Medulla oblongata (tissue), 1 donor: Measurements from ENCODE around the gene MSANTD2.

Experiments
- DNase-seq: peaks from one replicate; pipeline ENCODE4 v3.0.0-alpha.2; 2015; ENCODE audit errors: extremely low spot score

Gene MSANTD2

GRCh38 chr11:124732230-124732629, 68.0 kb downstream of the MSANTD2 start:
- DNase-seq, result no peak

- no peak for DNase-seq
Observed at GRCh38 chr11:124729571-124729970, 70.6 kb downstream of the MSANTD2 start.

GRCh38 chr11:124728134-124728533, 72.1 kb downstream of the MSANTD2 start:
- no peak for DNase-seq

GRCh38 chr11:124727474-124727873, 72.7 kb downstream of the MSANTD2 start:
- no peak for DNase-seq

GRCh38 chr11:124725719-124726105, 74.5 kb downstream of the MSANTD2 start:
- no peak for DNase-seq

- no peak for DNase-seq
Observed at GRCh38 chr11:124724979-124725718, 75.1 kb downstream of the MSANTD2 start.

GRCh38 chr11:124722176-124722575, 78.0 kb downstream of the MSANTD2 start:
- DNase-seq, result no peak

GRCh38 chr11:124719534-124719933, 80.7 kb downstream of the MSANTD2 start:
- no peak for DNase-seq

- DNase-seq, result no peak
Observed at GRCh38 chr11:124718801-124719200, 81.4 kb downstream of the MSANTD2 start.

GRCh38 chr11:124717786-124718651, 82.2 kb downstream of the MSANTD2 start:
- DNase-seq, result no peak

GRCh38 chr11:124717421-124717785, 82.8 kb downstream of the MSANTD2 start:
- no peak for DNase-seq

- DNase-seq, result no peak
Observed at GRCh38 chr11:124716591-124716990, 83.6 kb downstream of the MSANTD2 start.
